Raji (cell line): ENCODE measurements around the gene TMEFF1.

ENCODE experiments used
- POLR2A ChIP-seq: IDR thresholded peaks from 2 replicates; pipeline ENCODE4 v1.6.1; 2011; ENCODE audit warnings: low read depth, low read length, control low read depth; ENCODE audit not compliant: insufficient read depth

TMEFF1 gene

DNA sequence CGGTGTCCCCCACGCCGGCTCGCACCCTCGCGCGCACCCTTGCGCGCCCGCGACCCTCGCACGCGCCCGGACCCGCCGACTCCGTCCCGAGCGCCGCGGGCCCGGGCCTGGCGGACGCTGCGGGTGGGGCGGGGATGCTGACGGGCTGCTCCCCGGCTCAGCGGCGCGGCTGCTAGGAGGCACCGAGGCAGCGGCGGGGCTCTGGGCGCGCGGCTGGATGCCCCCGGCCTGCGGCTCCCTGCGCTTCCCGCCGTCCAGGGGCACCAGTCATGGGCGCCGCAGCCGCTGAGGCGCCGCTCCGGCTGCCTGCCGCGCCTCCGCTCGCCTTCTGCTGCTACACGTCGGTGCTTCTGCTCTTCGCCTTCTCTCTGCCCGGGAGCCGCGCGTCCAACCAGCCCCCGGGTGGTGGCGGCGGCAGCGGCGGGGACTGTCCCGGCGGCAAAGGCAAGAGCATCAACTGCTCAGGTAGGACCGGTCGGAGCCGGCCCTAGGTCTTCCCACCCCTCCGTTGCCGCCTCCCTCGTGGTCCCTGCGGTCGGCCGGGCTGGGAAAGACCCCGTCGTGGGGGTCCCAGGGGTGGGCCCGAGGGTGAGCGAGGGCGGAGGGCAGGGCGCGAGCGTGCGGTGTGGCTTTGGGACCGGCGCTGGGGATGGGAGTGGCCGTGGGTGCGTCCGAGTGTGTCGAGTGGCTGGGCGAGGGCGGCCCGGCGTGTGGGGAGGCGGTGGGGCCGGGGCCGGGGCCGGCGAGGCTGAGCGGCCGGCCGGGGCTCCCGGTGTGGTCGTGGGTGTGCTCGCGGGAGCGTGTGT lies 530 bp downstream of the TMEFF1 start:
- 0 out of 2 replicates have a peak, but pooled peaks have one; percentile 25 for TF ChIP-seq POLR2A

DNA sequence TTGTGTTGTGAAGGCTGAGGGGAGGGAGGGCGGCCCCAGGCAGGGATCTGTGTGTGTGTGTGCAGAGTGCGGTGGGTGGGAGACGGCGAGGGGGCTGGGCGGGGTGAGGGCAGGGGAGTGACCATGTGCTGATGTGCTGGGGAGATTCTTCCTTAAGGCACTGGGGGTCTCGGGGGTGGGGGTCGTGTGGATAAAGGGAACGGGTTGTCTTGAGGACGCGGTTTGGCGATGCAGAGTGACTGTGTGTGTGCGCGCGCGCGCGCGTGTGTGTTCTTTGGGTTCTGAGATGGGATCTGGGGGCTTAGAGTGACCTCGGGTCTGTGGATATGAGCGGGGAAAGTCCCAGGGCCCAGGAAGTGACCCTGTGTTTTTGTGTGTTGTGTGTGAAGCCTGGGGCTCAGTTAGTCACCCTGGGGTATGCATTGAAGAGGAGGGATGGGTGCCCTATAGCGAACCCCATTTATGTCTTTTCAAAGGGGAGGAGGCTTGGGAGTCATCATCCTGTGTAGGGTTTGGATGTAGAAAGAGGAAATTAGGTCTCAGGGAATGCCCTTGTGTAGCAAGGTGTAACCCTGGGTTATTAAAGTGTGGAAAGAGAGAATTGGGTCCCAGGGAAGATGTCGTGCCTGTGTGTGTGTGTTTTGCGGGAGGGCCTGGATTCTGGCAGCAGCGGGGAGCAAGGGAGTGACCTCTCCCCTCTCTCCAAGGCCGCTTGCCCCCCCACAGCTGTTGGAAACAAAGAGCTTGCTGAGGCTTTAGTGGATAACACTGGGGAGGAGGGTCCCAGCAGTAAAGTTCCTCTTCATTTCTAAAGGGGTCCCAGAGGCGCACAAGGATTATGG lies 1.4 kb downstream of the TMEFF1 start:
- TF ChIP-seq POLR2A, result no peak

DNA sequence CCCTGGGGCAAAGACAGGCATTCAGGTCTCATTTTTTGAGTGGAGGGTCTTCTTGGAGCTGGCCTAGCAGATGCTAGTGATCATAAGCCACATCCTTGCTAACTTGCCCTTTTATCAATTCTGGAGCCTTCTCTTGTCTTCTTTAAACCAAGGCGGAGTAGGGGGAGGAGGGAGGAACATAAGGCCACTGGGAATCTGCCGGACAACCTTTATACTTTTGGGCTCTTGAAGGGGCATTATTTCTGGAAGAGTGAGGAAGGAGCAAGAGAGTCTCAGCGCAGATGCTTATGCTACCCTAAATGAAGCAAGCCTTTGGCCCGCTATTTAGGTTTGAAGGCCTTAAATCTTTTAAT lies 2.0 kb downstream of the TMEFF1 start:
- TF ChIP-seq POLR2A, result no peak

DNA sequence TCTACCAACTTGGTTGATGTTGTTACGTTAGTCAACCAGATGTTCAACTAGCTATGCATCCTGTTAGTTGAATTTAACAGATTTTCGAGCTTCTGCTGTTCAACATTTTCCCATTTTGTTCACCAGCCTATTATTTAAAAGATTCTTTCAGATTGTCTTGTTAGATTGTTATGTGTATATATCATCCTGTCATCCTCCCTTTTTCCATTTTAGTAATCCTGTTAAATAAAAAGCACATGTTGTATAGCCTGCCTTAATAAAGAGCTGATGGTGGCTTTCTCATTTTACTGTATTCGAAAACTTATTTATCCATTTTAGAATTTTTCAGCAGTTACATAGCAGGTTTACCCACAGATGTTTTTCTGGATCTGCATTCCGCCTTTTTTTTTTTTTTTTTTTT lies 4.3 kb downstream of the TMEFF1 start:
- TF ChIP-seq POLR2A, result no peak

DNA sequence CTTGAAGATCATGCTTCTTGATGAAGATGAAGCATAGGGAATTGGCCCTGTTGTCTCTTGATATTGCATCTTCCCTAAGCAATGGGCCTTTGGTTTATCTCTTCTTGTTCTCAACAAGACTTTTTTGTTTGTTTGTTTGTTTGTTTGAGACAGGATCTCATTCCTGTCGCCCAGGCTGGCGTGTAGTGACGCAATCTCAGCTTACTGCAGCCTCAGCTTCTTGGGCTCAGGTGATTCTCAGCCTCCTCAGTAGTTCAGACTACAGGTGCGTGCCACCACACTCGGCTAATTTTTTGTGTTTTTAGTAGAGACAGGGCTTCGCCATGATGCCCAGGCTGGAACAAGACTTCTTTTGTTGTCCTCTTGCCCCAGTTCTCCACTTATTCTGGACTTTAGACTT lies 5.2 kb downstream of the TMEFF1 start:
- TF ChIP-seq POLR2A, result no peak

DNA sequence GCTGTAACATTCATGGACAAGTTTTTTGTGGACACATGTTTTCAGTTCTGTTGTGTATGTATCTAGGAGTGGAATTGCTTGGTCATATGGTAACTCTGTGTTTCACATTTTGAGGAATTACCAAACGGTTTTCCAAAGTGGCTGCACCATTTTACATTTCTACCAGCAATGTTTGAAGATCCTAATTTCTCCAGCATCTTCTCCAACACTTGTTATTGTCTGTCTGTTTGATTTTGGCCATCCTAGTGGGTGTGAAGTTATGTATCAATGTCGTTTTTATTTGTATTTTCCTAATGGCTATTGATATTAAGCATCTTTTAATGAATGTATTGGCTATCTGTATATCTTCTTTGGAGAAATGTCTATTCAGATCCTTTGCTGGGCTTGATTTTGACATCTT lies 6.9 kb downstream of the TMEFF1 start:
- TF ChIP-seq POLR2A, result no peak

DNA sequence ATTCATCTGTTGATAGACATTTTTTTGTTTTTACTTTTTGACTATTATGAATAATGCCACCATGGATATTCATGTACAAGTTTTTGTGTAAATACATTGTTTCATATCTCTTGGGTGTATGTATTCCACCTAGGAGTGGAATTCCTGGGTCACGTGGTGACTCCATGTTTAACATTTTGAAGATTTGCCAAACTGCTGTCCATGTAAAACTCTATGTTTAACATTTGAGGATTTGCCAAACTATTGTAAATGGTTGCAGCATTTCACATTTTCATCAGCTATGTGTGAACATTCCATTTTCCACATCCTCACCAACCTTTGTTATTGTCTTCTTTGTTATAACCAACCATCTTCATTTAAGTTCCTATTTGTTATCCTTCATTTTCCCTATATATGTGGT lies 12.2 kb downstream of the TMEFF1 start:
- no peak for TF ChIP-seq POLR2A

DNA sequence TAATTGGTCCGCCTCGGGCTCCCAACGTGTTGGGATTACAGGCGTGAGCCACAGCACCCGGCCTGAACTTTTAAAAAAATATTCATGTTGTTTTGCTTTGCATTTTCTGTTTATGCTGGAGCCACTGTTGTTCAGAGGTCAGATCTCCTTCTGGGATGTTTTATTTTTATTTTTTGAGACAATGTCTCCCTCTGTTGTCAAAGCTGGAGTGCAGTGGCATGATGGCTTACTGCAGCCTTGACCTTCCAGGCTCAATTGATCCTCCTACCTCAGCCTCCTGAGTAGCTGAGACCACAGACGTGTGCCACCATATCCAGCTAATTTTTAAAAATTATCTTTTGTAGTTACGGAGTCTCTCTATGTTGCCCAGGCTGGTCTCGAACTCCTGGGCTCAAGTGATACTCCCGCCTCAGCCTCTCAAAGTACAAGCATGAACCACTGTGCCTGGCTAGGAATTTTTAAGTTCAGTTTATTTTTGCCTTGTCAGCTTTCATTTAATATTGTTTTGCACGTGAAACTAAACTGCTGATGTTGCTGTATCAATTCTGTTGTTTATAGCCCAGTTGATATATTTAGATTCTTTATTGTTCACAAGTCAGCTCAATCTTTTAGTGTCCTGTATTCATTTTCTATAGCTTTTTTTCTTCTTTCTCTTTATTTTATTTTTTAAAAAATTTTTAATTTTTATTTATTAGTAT lies 13.7 kb downstream of the TMEFF1 start:
- TF ChIP-seq POLR2A, result no peak

DNA sequence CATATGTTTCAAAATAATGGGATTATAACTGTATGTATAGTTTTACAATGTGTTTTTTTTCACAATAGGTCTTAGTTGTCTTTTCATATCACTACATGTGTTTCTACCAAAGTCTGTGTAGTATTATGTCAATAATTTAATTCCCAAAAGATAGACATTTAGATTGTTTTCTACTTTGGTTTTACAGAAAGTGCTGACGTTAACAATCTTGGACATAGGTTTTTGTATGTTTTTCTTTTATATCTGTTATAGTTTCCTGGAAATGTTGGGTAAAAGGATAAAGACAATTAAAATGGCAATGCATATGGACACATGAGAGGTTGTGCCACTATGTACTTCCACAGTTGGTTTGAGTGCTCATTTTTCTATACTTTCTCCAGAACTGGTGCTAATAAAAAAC lies 15.2 kb downstream of the TMEFF1 start:
- no peak for TF ChIP-seq POLR2A

DNA sequence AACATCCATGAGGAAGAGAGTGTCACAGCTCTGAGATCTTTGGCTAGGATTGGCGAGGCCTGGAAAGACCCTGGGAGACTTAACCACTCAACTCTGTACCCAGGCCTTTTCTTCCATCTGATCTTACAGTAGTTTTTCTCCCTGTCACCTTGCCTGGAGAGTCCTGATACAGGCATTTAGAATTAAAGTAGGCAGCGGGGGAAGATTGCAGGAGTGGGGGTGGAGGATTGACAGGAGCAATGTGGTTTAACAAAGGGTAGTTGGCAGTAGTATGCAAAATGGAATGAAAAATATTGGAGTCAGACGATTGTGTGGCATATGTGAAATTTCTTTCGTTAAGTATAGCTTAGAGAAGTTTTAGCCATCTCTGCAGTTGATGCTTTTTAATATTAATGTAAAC lies 16.9 kb downstream of the TMEFF1 start:
- TF ChIP-seq POLR2A, result no peak

DNA sequence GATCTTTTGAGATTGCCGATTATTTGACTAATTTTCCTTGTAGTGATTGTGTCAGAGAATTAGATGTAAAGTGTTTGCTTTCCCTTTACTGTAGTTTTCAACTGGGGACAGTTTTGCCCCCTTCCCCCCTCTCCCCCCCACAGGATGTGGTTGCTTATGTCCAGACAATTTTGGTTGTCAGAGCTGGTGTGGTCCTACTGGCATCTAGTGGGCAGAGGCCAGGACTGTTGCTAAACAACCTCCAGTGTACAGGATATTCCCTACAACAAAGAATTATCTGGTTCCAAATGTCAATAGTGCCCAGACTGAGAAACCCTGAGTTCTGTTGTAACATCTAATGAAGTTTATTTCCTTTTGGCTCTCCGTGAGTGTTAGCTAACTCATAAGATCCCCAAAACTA lies 20.0 kb downstream of the TMEFF1 start:
- TF ChIP-seq POLR2A, result no peak

DNA sequence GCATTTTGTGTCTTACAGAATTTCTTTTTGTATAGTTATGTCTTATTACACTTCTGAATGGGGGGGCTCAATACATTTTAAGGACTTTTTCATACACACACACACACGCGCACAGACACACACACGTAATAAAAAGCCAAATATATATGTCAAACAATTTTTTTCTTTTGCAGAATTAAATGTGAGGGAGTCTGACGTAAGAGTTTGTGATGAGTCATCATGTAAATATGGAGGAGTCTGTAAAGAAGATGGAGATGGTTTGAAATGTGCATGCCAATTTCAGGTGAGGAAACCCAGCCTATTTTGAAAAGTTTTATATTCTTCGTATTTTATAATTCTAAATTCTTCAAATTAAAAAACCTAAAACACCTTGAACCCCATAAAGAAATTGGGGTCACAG lies 25.6 kb downstream of the TMEFF1 start:
- no peak for TF ChIP-seq POLR2A

DNA sequence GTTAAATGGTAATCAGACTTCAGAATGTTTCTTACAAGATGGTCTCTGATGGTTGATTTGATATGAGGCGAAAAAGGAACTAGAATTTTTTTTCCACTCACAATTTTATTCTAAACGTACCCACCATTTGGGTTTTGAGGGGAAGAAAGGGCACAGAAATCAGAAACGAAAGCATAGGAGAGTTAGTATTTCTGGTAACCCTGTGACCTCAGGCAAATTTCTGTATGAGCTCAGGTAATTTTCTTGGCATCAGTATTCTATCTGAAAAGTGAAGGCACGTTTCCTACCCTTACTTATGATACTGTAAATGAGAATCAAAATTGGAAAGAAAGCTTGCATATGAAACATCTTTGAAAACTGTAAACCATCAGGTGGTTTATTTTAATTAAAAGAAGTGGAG lies 26.5 kb downstream of the TMEFF1 start:
- no peak for TF ChIP-seq POLR2A

DNA sequence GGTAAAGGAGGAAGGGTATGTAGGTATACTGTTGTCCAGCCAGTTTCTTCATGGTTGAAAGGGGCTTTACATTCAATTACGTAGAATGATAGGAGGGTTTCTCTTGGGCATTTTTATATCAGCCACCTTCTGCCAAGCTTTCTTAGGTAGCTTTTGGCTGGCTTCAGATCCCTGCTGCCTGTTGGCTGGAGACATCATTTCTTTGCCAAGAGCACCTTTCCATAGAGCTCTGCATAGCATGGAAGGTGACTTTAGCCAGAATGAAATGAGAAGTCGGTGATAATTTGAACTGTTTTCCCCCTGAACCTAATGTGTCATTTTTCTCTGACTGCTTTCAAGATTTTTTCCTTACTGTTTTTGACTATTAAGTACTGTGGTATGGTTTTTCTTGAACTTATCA lies 26.9 kb downstream of the TMEFF1 start:
- no peak for TF ChIP-seq POLR2A

DNA sequence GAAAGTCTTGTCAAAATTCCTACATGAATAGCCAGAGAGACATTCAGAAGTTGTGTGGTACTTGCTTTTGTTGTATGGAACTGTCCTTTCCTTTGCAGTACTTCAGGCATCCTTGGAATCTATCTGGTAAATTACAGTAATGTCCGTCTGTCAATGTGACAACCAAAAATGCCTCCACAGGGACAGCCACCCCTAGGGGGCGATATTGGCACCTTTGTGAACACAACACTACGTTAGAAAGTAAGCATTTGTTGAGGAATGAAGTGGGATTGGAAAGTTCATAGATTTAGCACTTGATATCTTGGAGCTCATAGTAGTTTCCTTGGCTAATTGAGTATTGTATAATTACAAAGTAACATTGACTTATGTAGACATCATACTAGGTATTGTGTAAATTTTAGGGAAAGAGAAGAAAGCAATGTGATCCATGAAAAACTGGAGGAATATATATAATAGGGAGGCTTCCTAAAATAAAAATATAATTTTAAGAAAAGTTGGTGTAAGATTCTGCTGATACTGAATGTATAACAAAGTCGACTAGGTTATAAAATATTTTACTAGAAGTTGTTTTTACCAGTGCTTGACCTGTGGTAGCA lies 32.7 kb downstream of the TMEFF1 start:
- no peak for TF ChIP-seq POLR2A
